SK-N-SH treated with all-trans-retinoic acid at 6 μM for 48 hours (cell line): ENCODE measurements around the gene DCXR.

ENCODE experiments used
- ATAC-seq: fragments of 200-7000 bp; cut with Tn5 transposase; 3 replicates; pipeline ENCODE4 v1.9.1; 2020; ENCODE audit warnings: mild to moderate bottlenecking, moderate library complexity
- ARNTL ChIP-seq: fragments of 450-650 bp; formaldehyde crosslinking; IDR thresholded peaks from 2 replicates; pipeline ENCODE4 v1.5.0; 2020; ENCODE audit warnings: low read depth, mild to moderate bottlenecking, moderate library complexity, borderline replicate concordance
- BACH2 ChIP-seq: fragments of 250-450 bp; sonication (Bioruptor Pico); IDR thresholded peaks from 2 replicates; pipeline ENCODE4 v1.9.0; 2021; ENCODE audit warnings: mild to moderate bottlenecking, borderline replicate concordance
- CREB5 ChIP-seq: fragments of 250-450 bp; sonication (Bioruptor Pico); IDR thresholded peaks from 2 replicates; pipeline ENCODE4 v1.5.1; 2020; ENCODE audit warnings: low read depth, mild to moderate bottlenecking, moderate library complexity
- CSDC2 ChIP-seq: fragments of 250-450 bp; sonication (Bioruptor Pico); IDR thresholded peaks from 2 replicates; pipeline ENCODE4 v1.5.0; 2020; ENCODE audit warnings: mild to moderate bottlenecking, moderate library complexity
- ESRRG ChIP-seq: fragments of 250-450 bp; sonication (Bioruptor Pico); IDR thresholded peaks from 2 replicates; pipeline ENCODE4 v1.6.1; 2021; ENCODE audit warnings: mild to moderate bottlenecking
- GLIS3 ChIP-seq: fragments of 250-450 bp; sonication (Bioruptor Pico); IDR thresholded peaks from 2 replicates; pipeline ENCODE4 v1.5.0; 2020; ENCODE audit warnings: mild to moderate bottlenecking, moderate library complexity
- ISL1 ChIP-seq: fragments of 250-450 bp; sonication (Bioruptor Pico); IDR thresholded peaks from 2 replicates; pipeline ENCODE4 v2.1.2; 2022; ENCODE audit warnings: mild to moderate bottlenecking, moderate library complexity
- OSR1 ChIP-seq: fragments of 250-450 bp; sonication (Bioruptor Pico); IDR thresholded peaks from 2 replicates; pipeline ENCODE4 v1.8.0; 2022; ENCODE audit warnings: moderate library complexity, mild to moderate bottlenecking, inconsistent platforms
- PATZ1 ChIP-seq: fragments of 250-450 bp; sonication (Bioruptor Pico); IDR thresholded peaks from 2 replicates; pipeline ENCODE4 v1.8.0; 2020; ENCODE audit warnings: mild to moderate bottlenecking, moderate library complexity, borderline replicate concordance
- PPARA ChIP-seq: fragments of 250-450 bp; sonication (Bioruptor Pico); IDR thresholded peaks from 2 replicates; pipeline ENCODE4 v1.5.0; 2020; ENCODE audit warnings: mild to moderate bottlenecking, borderline replicate concordance
- RARB ChIP-seq: fragments of 250-450 bp; sonication (Bioruptor Pico); IDR thresholded peaks from 2 replicates; pipeline ENCODE4 v1.8.0; 2021; ENCODE audit warnings: mild to moderate bottlenecking, moderate library complexity
- SNAI2 ChIP-seq: fragments of 250-450 bp; sonication (Bioruptor Pico); IDR thresholded peaks from 2 replicates; pipeline ENCODE4 v1.5.0; 2020; ENCODE audit warnings: mild to moderate bottlenecking, moderate library complexity
- TCF4 ChIP-seq: fragments of 250-450 bp; sonication (Bioruptor Pico); IDR thresholded peaks from 2 replicates; pipeline ENCODE4 v1.8.0; 2021; ENCODE audit warnings: mild to moderate bottlenecking, moderate library complexity, borderline replicate concordance
- TOX ChIP-seq: fragments of 250-450 bp; sonication (Bioruptor Pico); IDR thresholded peaks from 2 replicates; pipeline ENCODE4 v1.8.0; 2021; ENCODE audit warnings: mild to moderate bottlenecking, moderate library complexity, borderline replicate concordance
- TSHZ2 ChIP-seq: fragments of 250-450 bp; sonication (Bioruptor Pico); IDR thresholded peaks from 2 replicates; pipeline ENCODE4 v1.5.0; 2020; ENCODE audit warnings: mild to moderate bottlenecking, moderate library complexity
- ZFP3 ChIP-seq: fragments of 250-450 bp; sonication (Bioruptor Pico); IDR thresholded peaks from 2 replicates; pipeline ENCODE4 v1.5.0; 2020; ENCODE audit warnings: mild to moderate bottlenecking, moderate library complexity
- ZNF565 ChIP-seq: fragments of 450-650 bp; formaldehyde crosslinking; conservative IDR thresholded peaks from 2 replicates; pipeline ENCODE4 v1.5.0; 2020; ENCODE audit warnings: low read depth, mild to moderate bottlenecking, moderate library complexity
- ZNF8 ChIP-seq: fragments of 450-650 bp; formaldehyde crosslinking; IDR thresholded peaks from 2 replicates; pipeline ENCODE4 v1.5.0; 2020; ENCODE audit warnings: mild to moderate bottlenecking, moderate library complexity
- TF ChIP-seq, protein P1 (sequence below): fragments of 250-450 bp; sonication (Bioruptor Pico); IDR thresholded peaks from 2 replicates; pipeline ENCODE4 v1.5.1; 2021; ENCODE audit warnings: mild to moderate bottlenecking, moderate library complexity
- TF ChIP-seq, protein P2 (sequence below): fragments of 250-450 bp; sonication (Bioruptor Pico); IDR thresholded peaks from 2 replicates; pipeline ENCODE4 v1.8.0; 2021; ENCODE audit warnings: low read depth, mild to moderate bottlenecking, moderate library complexity, borderline replicate concordance

DCXR gene

DNA sequence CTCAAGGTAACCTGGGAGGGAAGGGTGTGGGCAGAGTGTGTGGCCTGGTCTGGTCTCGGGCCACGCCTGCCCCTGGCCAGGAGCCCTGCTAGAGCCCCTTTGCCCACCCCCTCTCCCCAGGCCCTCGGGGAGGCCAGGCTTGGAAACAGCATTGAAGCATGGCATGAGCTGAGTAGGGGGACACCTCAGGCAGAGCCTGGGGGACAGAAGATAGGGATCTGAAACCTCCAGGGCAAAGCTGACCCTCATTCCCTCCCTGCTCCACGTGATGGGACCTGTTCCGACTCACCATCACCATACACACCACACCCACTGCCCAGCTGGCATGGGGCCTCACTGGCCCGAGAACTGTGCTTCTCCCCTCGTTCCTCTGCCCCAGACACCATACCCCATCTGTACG, 11.6 kb upstream of the DCXR start:
- TF ChIP-seq ARNTL (CRISPR knock-in tag) (no peak), CSDC2 (no peak), TOX (CRISPR knock-in tag) (no peak), ZNF8 (no peak), RARB (no peak), ISL1 (CRISPR knock-in tag) (no peak), TSHZ2 (CRISPR knock-in tag) (no peak), SNAI2 (CRISPR knock-in tag) (no peak), ZFP3 (no peak), ESRRG (CRISPR knock-in tag) (no peak), CREB5 (CRISPR knock-in tag) (no peak)
- TF ChIP-seq, protein P1, sequence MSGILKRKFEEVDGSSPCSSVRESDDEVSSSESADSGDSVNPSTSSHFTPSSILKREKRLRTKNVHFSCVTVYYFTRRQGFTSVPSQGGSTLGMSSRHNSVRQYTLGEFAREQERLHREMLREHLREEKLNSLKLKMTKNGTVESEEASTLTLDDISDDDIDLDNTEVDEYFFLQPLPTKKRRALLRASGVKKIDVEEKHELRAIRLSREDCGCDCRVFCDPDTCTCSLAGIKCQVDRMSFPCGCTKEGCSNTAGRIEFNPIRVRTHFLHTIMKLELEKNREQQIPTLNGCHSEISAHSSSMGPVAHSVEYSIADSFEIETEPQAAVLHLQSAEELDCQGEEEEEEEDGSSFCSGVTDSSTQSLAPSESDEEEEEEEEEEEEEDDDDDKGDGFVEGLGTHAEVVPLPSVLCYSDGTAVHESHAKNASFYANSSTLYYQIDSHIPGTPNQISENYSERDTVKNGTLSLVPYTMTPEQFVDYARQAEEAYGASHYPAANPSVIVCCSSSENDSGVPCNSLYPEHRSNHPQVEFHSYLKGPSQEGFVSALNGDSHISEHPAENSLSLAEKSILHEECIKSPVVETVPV (CRISPR knock-in tag): no peak
- no peak for ATAC-seq

- no peak for ATAC-seq
- TF ChIP-seq GLIS3 (CRISPR knock-in tag) (no peak), OSR1 (no peak), PPARA (CRISPR knock-in tag) (no peak), ESRRG (CRISPR knock-in tag) (no peak), TSHZ2 (CRISPR knock-in tag) (no peak), BACH2 (CRISPR knock-in tag) (no peak), TCF4 (CRISPR knock-in tag) (no peak), ARNTL (CRISPR knock-in tag) (no peak), ZNF8 (no peak), TOX (CRISPR knock-in tag) (no peak), PATZ1 (no peak), ZNF565 (no peak)
- TF ChIP-seq, protein P1 (CRISPR knock-in tag): no peak
- TF ChIP-seq, protein P2, sequence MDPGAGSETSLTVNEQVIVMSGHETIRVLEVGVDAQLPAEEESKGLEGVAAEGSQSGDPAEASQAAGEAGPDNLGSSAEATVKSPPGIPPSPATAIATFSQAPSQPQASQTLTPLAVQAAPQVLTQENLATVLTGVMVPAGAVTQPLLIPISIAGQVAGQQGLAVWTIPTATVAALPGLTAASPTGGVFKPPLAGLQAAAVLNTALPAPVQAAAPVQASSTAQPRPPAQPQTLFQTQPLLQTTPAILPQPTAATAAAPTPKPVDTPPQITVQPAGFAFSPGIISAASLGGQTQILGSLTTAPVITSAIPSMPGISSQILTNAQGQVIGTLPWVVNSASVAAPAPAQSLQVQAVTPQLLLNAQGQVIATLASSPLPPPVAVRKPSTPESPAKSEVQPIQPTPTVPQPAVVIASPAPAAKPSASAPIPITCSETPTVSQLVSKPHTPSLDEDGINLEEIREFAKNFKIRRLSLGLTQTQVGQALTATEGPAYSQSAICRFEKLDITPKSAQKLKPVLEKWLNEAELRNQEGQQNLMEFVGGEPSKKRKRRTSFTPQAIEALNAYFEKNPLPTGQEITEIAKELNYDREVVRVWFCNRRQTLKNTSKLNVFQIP (CRISPR knock-in tag): no peak
Measured at GRCh38 chr17:82048571-82048971, 11.1 kb upstream of the DCXR start.
